Thyroid gland (tissue), 4 donors: ENCODE data around the gene ASIC2. TPM values are rescaled to one million over a fixed set of nuclear protein-coding genes. Genes with fewer than 3 reads are reported as not detected.

ENCODE experiments used
- DNase-seq, 2 donors: peaks; one replicate each; pipeline ENCODE4 v3.0.0-alpha.2; 2019
- H3K27ac ChIP-seq, 3 donors: fragments of 200-600 bp; sonication (generic); 1 replicate in 2 of 3; 2 replicates in 1 of 3; pipeline ENCODE4 v1.5.1; 2016 to 2019; ENCODE audit warnings: mild to moderate bottlenecking in 1 of 3, moderate library complexity in 1 of 3
- H3K27me3 ChIP-seq: fragments of 200-600 bp; sonication (generic); one replicate; pipeline ENCODE4 v1.5.1; 2019
- H3K36me3 ChIP-seq, 2 donors: fragments of 200-600 bp; sonication (generic); one replicate each; pipeline ENCODE4 v1.5.1; 2016 to 2019
- H3K4me1 ChIP-seq, 2 donors: fragments of 200-600 bp; sonication (generic); one replicate each; pipeline ENCODE4 v1.5.1; 2017 to 2019
- H3K4me3 ChIP-seq, 3 donors: fragments of 200-600 bp; sonication (generic); replicated peaks in 1 of 3; 1 replicate in 2 of 3; 2 replicates in 1 of 3; pipeline ENCODE4 v1.5.1; 2016; ENCODE audit warnings: mild to moderate bottlenecking in 1 of 3
- H3K9me3 ChIP-seq: fragments of 200-600 bp; sonication (generic); one replicate; pipeline ENCODE4 v1.5.1; 2017
- CTCF ChIP-seq, 6 experiments: fragments of 200-600 bp in 3 of 6; fragments of 450-650 bp in 3 of 6; sonication (generic) in 3 of 6; IDR thresholded peaks; one replicate each; pipeline ENCODE4 v1.5.1; 2016 to 2019; ENCODE audit warnings: antibody characterized with exemption in 6 of 6, mild to moderate bottlenecking in 2 of 6, inconsistent platforms in 1 of 6, moderate library complexity in 1 of 6
- POLR2A ChIP-seq, 2 donors: fragments of 450-650 bp; IDR thresholded peaks; one replicate each; pipeline ENCODE4 v1.6.1; 2017; ENCODE audit warnings: antibody characterized with exemption in 2 of 2, mild to moderate bottlenecking in 2 of 2, moderate library complexity in 1 of 2
- WGBS, 2 donors: methylation state at CpG; one replicate each; pipeline ENCODE4 v1.1.5; 2017; 5-methylcytosine and 5-hydroxymethylcytosine counted together
- intact Hi-C: fragments of 100-400 bp; cut with DNase I; formaldehyde crosslinking; loops from one replicate; pipeline ENCODE4 v1.15.1; 2023
- total RNA-seq, 4 donors: library from RNA; depleted of rRNA; stranded (reverse); fragments of >200 nt; gene quantifications; one replicate each; pipeline ENCODE4 v1.2.3, GENCODE V29; 2016

The ASIC2 gene
- total RNA-seq, 4 donors from 2014 or later, result not detected

DNA sequence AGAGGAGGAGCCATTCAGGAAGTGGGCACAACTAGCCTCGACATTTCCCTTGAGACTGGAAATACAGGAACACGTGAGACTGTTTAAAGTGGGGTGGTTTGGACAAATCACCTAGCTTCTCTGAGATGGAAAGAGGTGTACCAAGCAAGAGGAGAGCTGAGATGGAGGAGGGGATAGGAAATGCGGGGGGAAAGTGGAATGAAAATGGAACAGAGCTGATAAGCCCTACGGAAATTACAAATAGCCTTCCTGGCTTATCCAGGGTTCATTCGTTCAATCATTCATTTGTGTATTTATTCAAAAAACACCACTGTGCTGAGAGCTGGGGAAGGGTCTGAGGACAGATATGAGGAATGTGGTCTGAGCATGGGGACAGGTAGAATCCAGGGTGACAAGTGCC lies 64.1 kb downstream of the ASIC2 start:
- Histone ChIP-seq H3K36me3 (no peaks in the 10 kb centered on the region), H3K27me3 (no peaks in the 10 kb centered on the region), H3K4me1 (no peaks in the 10 kb centered on the region), H3K4me3 (no peak overlapping the region), H3K27ac (no peak overlapping the region), H3K9me3 (no peaks in the 10 kb centered on the region)
- TF ChIP-seq POLR2A (IDR thresholded peaks at IDR 0.05) (no peak), CTCF (IDR thresholded peaks at IDR 0.05) (no peak)
- WGBS, 2 donors, result 56 to 58% methylated on average over 5 of the region's 5 CpGs
- DNase-seq, result no peak
- intact Hi-C loops, result no loop called here

- Histone ChIP-seq H3K4me1 (no peaks in the 10 kb centered on the region), H3K27ac (no peak overlapping the region), H3K9me3 (no peaks in the 10 kb centered on the region), H3K27me3 (no peaks in the 10 kb centered on the region), H3K36me3 (no peaks in the 10 kb centered on the region), H3K4me3 (no peak overlapping the region)
- WGBS, 2 donors, result 72 to 77% methylated on average over 5 of the region's 5 CpGs
- intact Hi-C loops, result no loop called here
- TF ChIP-seq CTCF (IDR thresholded peaks at IDR 0.05) (no peak), POLR2A (IDR thresholded peaks at IDR 0.05) (no peak)
- DNase-seq, result no peak
These were observed 64.5 kb downstream of the ASIC2 start for GRCh38 chr17:33228548-33228947.

DNA sequence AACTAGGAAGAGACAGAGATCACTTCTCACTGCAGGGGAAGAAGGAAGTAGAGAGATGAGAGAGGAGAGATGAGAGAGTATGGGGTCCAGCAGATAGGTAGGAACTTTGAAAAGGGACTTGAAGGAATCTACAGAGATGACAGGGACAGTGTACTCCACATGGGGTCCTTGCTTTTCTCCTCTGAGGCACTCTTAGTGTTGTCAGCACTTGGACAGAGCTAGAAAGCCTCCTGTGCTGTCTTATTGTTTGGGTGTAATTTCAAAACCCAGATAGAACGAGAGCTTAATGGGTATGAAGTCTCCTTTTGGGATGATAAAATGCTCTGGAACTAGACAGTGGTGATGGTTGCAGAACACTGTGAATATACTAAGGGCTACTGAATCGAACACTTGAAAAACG lies 65.2 kb downstream of the ASIC2 start:
- DNase-seq, result no peak

DNA sequence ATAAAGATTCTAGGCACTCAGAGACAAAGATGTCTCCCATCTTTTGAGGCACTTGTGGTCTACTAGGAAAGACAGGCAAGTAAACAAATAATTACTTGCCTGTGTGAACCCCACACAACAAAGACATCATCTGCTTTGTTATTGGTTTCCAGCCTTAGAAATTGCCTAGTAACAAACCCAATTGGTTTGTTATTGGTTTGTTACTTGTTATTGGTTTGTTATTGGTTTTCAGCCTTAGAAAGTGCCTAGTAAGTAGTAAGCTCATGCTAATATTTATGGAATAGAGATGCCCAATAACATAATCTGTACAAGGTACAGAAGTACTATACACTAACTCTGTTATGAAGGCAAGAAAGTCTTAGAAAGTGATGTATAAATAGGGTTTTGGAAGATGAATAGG lies 67.1 kb downstream of the ASIC2 start:
- Histone ChIP-seq H3K9me3 (no peaks in the 10 kb centered on the region), H3K4me3 (no peak overlapping the region), H3K4me1 (no peaks in the 10 kb centered on the region), H3K27me3 (no peaks in the 10 kb centered on the region), H3K27ac (no peak overlapping the region), H3K36me3 (no peaks in the 10 kb centered on the region)
- intact Hi-C loops, result no loop called here
- no peak for DNase-seq
- TF ChIP-seq CTCF (IDR thresholded peaks at IDR 0.05) (no peak), POLR2A (IDR thresholded peaks at IDR 0.05) (no peak)

More for the DNA sequence above, 65.2 kb downstream of the ASIC2 start:
- Histone ChIP-seq H3K27ac (no peak overlapping the region), H3K9me3 (no peaks in the 10 kb centered on the region), H3K36me3 (no peaks in the 10 kb centered on the region), H3K4me1 (no peaks in the 10 kb centered on the region), H3K27me3 (no peaks in the 10 kb centered on the region), H3K4me3 (no peak overlapping the region)
- intact Hi-C loops, result no loop called here
- WGBS, 2 donors, result 76 to 79% methylated on average over 3 of the region's 3 CpGs
- TF ChIP-seq CTCF (IDR thresholded peaks at IDR 0.05), result no peak
- no peak for TF ChIP-seq POLR2A (IDR thresholded peaks at IDR 0.05)

GRCh38 chr17:33225509-33225908 lies 67.6 kb downstream of the ASIC2 start:
- no peak overlapping the region for H3K27ac ChIP-seq
- no peak overlapping the region for H3K4me3 ChIP-seq
- WGBS, 2 donors, result 79 to 88% methylated on average over 1 of the region's 1 CpG
- no peaks in the 10 kb centered on the region for H3K36me3 ChIP-seq
- H3K9me3 ChIP-seq, result no peaks in the 10 kb centered on the region
- DNase-seq, result peak; percentile 53 to 59
- TF ChIP-seq CTCF (IDR thresholded peaks at IDR 0.05), result no peak
- TF ChIP-seq POLR2A (IDR thresholded peaks at IDR 0.05), result no peak
- intact Hi-C loops, result no loop called here
- no peaks in the 10 kb centered on the region for H3K4me1 ChIP-seq
- H3K27me3 ChIP-seq, result no peaks in the 10 kb centered on the region
